Jurkat, Clone E6-1 (cell line): ENCODE measurements around the gene C1QTNF5.

Source experiments
- DNase-seq: peaks from one replicate; pipeline ENCODE4 v3.0.0-alpha.2; 2011; ENCODE audit warnings: low read depth, low spot score
- H3K4me3 ChIP-seq: 2 replicates; pipeline ENCODE4 v1.5.1; 2011; ENCODE audit warnings: mild to moderate bottlenecking, low read length, control low read depth, moderate library complexity

The C1QTNF5 gene

DNA sequence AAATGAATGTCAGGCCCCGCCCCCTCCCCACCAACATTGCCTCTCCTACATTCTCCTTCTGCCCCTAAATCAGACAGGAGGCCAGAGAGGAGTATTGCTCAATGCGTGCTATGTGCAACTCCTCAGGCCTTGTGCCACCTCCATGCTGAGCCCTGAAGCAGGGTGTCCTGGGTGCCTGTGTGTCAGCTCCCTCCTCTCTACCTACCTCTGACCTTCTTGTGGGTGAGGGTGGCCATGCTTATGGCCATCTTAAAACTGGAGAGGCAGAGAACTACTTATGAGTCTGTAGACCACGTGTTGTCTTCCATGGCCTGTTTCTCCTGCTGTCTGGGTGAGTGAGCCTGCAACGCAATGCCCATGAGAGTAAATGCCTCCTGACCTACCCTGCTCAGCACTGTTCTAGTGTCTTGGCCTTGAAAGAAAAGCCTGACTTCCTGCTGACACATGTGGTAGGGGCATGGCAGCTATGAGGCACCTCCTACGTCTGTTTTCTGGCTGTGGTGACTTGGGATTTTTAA, 34.3 kb downstream of the C1QTNF5 start:
- DNase-seq = peak; percentile 59
- no peak overlapping the region; the same call in 1 of the 2 replicates for H3K4me3 ChIP-seq

- no peak overlapping the region for H3K4me3 ChIP-seq
- no peak for DNase-seq
These were observed 34.9 kb downstream of the C1QTNF5 start for GRCh38 chr11:119305556-119306372.

DNA sequence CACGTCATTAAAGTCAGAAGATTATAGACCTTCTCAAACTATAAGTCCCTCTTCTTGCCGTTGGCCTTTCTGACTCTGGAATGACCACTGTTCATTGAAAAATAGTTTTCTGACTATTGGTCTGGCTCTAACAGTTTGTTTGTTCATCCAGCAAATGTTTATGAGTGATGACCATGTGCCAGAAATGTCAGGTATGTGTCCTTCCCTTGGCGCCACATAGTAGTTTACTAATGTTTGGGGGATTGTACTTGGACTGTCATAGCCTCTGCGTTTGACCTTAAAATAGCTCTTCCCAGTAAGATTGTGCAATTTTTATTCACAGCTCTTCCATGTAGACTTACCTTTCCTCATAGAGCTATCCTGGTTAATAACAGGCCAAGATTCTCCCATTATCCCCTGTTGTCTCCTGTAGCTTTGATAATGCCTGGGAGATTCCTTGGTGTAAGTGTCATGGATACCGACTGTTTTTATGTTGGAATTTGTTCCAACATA, 37.4 kb downstream of the C1QTNF5 start:
- H3K4me3 ChIP-seq = no peak overlapping the region
- DNase-seq = no peak

- no peak for DNase-seq
- H3K4me3 ChIP-seq = no peak overlapping the region
These were observed 40.3 kb downstream of the C1QTNF5 start for GRCh38 chr11:119300198-119300964.

DNA sequence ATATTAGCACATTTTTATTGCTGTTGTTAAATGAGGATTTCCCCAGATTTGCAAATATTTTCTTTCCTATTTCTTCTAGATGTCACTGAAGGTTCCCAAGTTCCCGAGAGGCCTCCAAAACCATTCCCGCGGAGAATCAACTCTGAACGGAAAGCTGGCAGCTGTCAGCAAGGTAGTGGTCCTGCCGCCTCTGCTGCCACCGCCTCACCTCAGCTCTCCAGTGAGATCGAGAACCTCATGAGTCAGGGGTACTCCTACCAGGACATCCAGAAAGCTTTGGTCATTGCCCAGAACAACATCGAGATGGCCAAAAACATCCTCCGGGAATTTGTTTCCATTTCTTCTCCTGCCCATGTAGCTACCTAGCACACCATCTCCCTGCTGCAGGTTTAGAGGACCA, 41.3 kb downstream of the C1QTNF5 start:
- H3K4me3 ChIP-seq = no peak overlapping the region
- no peak for DNase-seq

- DNase-seq = no peak
- no peak overlapping the region for H3K4me3 ChIP-seq
These were observed 42.0 kb downstream of the C1QTNF5 start for GRCh38 chr11:119298726-119299125.

DNA sequence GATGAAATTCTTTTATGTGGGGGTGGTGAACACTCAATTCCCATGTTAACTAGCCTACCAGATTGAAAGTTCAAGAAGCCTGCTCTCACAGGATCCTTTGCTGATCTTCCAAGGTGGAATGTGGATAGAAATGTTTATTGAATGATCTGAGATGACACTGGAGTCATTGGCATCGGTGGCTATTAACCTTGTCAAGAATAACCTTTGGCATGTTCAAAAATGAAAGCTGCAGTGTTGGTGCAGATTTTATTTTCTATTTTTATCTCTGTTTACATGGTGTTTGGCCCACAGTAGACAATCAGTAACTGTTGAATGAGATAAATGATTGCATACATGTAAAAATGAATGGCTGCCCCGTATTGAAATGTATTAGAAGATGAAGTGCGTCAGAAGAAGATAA, 42.7 kb downstream of the C1QTNF5 start:
- H3K4me3 ChIP-seq = no peak overlapping the region
- DNase-seq = no peak

GRCh38 chr11:119295178-119295577, 45.5 kb downstream of the C1QTNF5 start:
- DNase-seq = no peak
- H3K4me3 ChIP-seq = no peak overlapping the region

DNA sequence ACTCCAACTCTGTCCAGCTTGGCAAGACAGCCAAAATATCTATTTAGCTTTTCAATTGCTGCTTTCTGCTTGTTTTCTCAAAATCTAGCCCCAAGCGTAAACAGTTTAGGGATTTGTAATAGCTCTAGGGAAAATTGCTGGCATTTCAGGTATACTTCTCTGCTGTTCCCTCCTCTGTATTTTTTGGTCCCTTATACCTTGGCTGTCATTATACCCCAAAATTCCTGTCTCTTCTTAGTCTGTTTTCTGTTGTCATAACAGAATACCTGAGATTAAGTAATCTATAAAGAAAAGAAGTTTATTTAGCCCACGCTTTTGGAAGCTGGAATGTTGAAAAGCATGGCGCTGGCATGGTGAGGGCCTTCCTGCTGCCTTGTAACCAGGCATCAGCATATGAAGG, 47.2 kb downstream of the C1QTNF5 start:
- H3K4me3 ChIP-seq = no peak overlapping the region
- DNase-seq = no peak

- no peak overlapping the region for H3K4me3 ChIP-seq
- DNase-seq = no peak
These were observed 49.7 kb downstream of the C1QTNF5 start for GRCh38 chr11:119290894-119291497.
